ENCODE measurements around the gene ME2.

The ME2 gene

DNA sequence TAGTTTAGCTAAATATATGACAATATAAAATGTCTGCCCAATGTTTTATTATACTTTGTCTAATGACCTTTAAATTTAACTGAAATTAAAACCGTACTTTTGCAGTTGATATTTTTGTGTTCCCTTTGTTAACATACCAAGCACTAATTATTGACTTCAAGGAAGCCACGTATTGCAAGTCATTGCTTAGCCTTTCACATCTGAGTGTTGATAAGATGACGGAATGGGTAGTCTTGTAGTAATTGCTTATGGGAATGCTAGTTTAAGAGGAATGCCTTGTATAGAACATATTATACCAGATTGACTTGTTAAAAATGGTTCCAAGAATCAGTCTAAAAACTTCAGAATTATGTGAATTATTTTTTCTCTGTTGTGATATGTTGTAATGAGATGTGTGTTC is 74.9 kb downstream of the ME2 start:
- DNase-seq (ENCODE audit: low read depth), result no peak
- H3K4me3 ChIP-seq (replicated peaks; ENCODE audit: low read depth, low read length), result no peak overlapping the region
- TF ChIP-seq, protein P1, sequence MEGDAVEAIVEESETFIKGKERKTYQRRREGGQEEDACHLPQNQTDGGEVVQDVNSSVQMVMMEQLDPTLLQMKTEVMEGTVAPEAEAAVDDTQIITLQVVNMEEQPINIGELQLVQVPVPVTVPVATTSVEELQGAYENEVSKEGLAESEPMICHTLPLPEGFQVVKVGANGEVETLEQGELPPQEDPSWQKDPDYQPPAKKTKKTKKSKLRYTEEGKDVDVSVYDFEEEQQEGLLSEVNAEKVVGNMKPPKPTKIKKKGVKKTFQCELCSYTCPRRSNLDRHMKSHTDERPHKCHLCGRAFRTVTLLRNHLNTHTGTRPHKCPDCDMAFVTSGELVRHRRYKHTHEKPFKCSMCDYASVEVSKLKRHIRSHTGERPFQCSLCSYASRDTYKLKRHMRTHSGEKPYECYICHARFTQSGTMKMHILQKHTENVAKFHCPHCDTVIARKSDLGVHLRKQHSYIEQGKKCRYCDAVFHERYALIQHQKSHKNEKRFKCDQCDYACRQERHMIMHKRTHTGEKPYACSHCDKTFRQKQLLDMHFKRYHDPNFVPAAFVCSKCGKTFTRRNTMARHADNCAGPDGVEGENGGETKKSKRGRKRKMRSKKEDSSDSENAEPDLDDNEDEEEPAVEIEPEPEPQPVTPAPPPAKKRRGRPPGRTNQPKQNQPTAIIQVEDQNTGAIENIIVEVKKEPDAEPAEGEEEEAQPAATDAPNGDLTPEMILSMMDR (IDR thresholded peaks at IDR 0.05; ENCODE audit: low read length, missing control alignments), result no peak

- TF ChIP-seq, protein P1 (IDR thresholded peaks at IDR 0.05; ENCODE audit: low read length, missing control alignments), result no peak
- no peak for DNase-seq (ENCODE audit: low read depth)
- H3K4me3 ChIP-seq (replicated peaks; ENCODE audit: low read depth, low read length), result no peak overlapping the region
These were observed 76.3 kb downstream of the ME2 start for GRCh38 chr18:50955253-50955652.

DNA sequence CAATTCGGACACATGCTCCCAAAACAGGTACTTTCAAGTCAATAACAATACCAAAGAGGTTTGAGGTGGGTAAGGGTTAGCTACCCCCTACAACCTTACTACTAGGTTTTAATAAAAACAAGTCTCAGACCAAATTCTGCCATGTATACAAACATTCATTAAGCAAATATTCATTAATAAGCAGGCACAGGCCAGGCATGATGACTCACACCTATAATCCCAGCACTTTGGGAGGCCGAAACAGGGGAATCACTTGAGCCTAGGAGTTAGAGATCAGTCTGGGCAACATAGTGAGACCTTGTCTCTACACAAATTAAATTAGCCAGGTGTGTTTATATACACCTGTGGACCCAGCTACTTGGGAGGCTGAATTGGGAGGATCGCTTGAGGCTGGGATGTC is 77.2 kb downstream of the ME2 start:
- TF ChIP-seq, protein P1 (IDR thresholded peaks at IDR 0.05; ENCODE audit: low read length, missing control alignments), result no peak
- H3K4me3 ChIP-seq (replicated peaks; ENCODE audit: low read depth, low read length), result no peak overlapping the region
- DNase-seq (ENCODE audit: low read depth), result no peak

GRCh38 chr18:50961974-50962373 is 83.1 kb downstream of the ME2 start:
- TF ChIP-seq, protein P1 (IDR thresholded peaks at IDR 0.05; ENCODE audit: low read length, missing control alignments), result no peak
- H3K4me3 ChIP-seq (replicated peaks; ENCODE audit: low read depth, low read length), result no peak overlapping the region
- DNase-seq (ENCODE audit: low read depth), result no peak

GRCh38 chr18:50967714-50968661 is 89.1 kb downstream of the ME2 start, which contains the start of gene ELAC1:
Gene ELAC1, plus strand, starts transcription at chr18:50968040. Its CDS starts 6,365 bp downstream, at chr18:50974405.
- peak; percentile 78 for DNase-seq (ENCODE audit: low read depth)
- H3K4me3 ChIP-seq (replicated peaks; ENCODE audit: low read depth, low read length), result peak within 1 kb of the TSS; percentile 83
- TF ChIP-seq, protein P1 (IDR thresholded peaks at IDR 0.05; ENCODE audit: low read length, missing control alignments), result no peak

GRCh38 chr18:50969448-50969847 is 90.5 kb downstream of the ME2 start:
- DNase-seq (ENCODE audit: low read depth), result no peak
- TF ChIP-seq, protein P1 (IDR thresholded peaks at IDR 0.05; ENCODE audit: low read length, missing control alignments), result no peak
- peak overlapping the region; percentile 83 for H3K4me3 ChIP-seq (replicated peaks; ENCODE audit: low read depth, low read length)
